HG03095 (cell line): ENCODE measurements around the gene CLASP1.
A peak's percentile ranks its signal among the peaks of the same experiment; 100 is the strongest.
"Not testable (repeated sequence)": the region's sequence is repeated elsewhere in the genome, so short reads cannot be mapped to it uniquely, and the experiment has no call there.

Experiments used
- ATAC-seq: cut with Tn5 transposase; IDR thresholded peaks from one replicate; pipeline ENCODE4 v1.9.1; 2021; ENCODE audit warnings: moderate library complexity; ENCODE audit not compliant: unreplicated experiment

The CLASP1 gene

GRCh38 chr2:121649149-121649595 lies at the start of gene CLASP1:
TSS of gene CLASP1 (minus strand) at chr2:121649462. CDS start at chr2:121605895, 43,567 bp downstream.
- ATAC-seq, result peak; percentile 32

DNA sequence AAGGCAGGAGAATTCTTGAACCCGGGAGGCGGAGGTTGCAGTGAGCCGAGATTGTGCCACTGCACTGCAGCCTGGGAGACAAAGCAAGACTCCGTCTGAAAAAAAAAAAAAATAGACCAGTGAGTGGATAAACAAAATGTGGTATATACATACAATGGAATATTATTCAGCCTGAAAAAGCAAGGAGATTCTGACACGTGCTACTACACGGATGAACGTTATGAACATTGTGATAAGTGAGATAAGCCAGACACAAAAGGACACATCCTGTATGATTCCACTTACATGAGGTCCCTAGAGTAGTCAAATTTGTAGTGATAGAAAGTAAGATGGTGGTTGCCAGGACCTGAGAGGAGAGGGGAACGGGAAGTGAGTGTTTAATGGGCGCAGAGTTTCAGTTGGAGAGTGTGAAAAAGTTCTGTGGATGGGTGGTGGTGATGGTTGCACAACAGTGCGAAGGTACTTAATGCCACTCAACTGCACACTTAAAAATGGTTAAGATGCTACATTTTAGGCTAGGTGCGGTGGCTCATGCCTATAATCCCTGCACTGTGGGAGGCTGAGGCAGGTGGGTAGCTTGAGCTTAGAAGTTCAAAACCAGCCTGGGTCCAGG lies 49.2 kb upstream of the CLASP1 start:
- ATAC-seq, result no peak

GRCh38 chr2:121697108-121697631 lies 47.9 kb upstream of the CLASP1 start:
- no peak for ATAC-seq

- no peak for ATAC-seq
These were observed 47.2 kb upstream of the CLASP1 start for GRCh38 chr2:121696410-121696930.

DNA sequence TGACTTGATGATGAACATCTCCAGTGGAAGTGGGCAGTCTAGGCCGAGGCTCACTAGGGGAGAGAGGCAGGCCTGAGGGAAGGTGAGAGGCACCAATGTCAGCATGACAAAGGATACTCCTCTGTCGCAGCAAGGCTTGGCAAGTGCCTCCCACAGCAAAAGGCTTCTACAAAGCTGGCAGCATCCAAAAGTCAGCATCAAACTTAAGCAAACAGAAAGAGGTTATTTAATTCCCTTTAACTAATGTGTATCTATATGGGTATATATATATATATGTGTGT lies 45.8 kb upstream of the CLASP1 start:
- no peak for ATAC-seq

DNA sequence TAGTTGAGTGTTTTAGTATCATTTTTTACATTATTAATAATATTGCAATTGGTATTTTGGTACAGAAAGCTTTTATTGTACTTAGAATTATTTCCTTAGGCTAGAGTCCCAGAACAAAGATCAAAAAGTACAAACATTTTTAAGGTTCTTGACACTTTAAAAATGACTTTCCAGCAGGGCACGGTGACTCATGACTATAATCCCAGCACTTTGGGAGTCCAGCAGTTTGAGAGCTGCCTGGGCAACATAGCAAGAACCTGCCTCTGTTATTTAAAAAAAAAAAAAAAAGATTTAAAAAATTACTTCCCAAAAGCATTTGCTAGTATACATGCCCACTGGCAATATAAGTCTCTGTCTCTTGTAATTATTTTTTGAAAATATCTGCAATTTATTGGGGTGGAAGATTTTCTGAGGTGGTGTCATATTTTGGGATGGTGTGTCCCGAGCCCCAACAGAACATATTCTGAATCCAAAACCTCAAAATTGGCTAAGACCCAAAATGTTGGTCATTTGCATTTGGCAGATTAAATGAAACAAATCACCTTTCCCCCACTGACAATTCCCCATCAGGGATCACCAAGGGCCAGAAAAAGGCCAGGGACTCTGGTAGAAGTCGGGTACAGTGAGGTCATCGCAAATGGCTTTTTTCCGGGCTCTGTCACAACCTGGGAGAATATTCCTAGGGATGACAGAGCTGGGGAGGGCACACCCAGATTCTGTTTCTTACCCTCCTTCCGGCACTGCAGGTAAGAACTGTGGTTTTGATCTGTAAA lies 45.3 kb upstream of the CLASP1 start:
- ATAC-seq, result no peak

DNA sequence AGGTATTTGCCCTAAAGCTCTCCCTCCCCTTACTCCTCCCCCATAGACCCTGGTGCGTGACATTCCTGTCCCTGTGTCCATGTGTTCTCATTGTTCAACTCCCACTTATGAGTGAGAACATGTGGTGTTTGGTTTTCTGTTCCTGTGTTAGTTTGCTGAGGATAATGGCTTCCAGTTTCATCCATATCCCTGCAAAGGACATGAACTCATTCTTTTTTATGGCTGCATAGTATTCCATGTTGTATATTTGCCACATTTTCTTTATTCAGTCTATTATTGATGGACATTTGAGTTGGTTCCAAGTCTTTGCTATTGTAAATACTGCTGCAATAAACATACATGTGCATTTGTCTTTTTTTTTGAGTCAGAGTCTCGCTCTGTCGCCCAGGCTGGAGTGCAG lies 41.3 kb upstream of the CLASP1 start:
- not testable (repeated sequence) for ATAC-seq

- ATAC-seq, result no peak
These were observed 40.8 kb upstream of the CLASP1 start for GRCh38 chr2:121690095-121690494.

- no peak for ATAC-seq
These were observed 40.1 kb upstream of the CLASP1 start for GRCh38 chr2:121689356-121689755.

GRCh38 chr2:121688820-121689219 lies 39.6 kb upstream of the CLASP1 start:
- ATAC-seq, result no peak

- no peak for ATAC-seq
These were observed 37.6 kb upstream of the CLASP1 start for GRCh38 chr2:121686902-121687301.

DNA sequence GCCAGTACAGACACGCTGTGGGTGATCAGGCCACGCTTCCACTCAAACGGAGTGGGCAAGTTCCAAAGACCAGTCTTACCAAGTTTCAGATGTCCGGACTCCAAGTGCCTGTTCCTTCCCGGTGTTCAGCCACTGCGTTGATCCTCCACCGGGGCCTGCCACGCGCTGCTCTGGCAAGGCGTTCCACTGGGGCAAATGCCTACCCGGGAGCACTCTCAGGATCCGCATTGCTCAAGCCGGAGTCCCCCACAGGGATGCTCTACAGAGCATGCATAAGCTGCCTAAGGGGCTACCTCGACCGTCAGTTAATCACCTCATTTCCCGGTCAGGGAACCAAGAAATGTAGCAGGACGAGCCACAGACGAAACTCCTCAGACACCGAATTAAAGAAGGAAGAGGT lies 37.0 kb upstream of the CLASP1 start:
- ATAC-seq, result no peak

- no peak for ATAC-seq
These were observed 33.4 kb upstream of the CLASP1 start for GRCh38 chr2:121682396-121683298.

- no peak for ATAC-seq
These were observed 28.6 kb upstream of the CLASP1 start for GRCh38 chr2:121677855-121678254.

DNA sequence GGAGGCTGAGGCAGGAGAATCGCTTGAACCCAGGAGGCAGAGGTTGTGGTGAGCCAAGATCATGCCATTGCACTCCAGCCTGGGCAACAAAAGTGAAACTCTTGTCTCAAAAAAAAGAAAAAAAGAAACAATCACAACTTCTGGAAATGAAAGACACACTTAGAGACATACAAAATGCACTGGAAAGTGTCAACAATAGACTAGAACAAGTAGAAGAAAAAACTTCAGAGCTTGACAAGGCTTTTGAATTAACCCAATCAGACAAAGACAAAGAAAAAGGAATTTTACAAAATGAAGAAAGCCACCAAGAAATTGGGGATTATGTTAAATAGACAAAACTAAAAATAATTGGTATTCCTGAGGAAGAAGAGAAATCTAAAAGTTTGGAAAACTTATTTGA lies 22.4 kb upstream of the CLASP1 start:
- not testable (repeated sequence) for ATAC-seq

DNA sequence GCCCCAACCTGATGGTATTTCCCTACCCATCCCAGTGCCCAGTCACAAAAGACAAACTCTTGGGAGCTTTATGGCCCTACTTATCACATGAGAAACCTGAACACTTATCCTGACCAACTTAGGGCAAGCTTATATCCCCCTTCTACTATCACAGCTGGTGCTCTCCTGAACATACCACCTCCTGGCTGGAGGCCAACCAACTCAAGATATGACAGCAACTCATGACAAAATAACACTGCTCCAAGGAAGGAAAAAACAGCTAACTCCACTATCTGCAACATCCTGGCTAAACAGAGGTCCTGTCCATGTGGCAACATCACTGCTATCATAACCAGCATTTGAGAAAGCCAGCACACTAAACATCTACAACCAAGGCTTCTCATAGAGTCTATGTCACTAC lies 20.9 kb upstream of the CLASP1 start:
- no peak for ATAC-seq

DNA sequence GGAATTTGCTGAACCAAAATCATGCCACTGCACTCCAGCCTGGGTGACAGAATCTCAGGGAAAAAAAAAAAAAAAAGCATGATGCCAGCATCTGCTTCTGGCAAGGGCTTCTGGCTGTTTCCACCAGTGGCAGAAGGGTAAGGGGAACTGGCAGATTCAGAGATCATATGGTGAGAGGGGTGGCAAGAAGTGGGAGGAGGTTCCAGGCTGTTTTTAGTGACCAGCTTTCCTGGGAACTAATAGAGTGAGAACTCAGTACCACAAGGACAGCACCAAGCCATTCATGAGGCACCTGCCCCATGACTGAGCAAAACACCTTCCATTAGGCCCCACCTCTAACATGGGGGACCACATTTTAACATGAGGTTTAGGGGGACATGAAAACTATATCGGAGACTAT lies 18.4 kb upstream of the CLASP1 start:
- no peak for ATAC-seq

DNA sequence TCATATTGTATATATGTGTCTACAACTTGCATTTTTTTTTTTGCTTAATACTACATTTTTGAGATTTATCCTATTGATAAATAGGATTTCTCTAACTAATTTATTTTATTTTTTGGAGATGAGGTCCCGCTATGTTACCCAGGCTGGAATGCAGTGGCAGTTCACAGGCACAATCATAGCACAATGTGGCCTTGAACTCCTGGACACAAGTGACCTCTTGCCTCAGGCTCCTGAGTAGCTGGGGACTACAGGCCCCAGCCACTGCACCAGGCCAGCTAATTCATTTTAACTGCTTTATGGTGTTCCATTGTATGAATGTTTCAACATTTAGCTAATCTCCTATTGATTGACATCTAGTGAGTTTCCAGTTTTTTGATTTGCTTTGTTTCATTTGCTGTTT lies 16.8 kb upstream of the CLASP1 start:
- ATAC-seq, result no peak

GRCh38 chr2:121665504-121665903 lies 16.2 kb upstream of the CLASP1 start:
- no peak for ATAC-seq

DNA sequence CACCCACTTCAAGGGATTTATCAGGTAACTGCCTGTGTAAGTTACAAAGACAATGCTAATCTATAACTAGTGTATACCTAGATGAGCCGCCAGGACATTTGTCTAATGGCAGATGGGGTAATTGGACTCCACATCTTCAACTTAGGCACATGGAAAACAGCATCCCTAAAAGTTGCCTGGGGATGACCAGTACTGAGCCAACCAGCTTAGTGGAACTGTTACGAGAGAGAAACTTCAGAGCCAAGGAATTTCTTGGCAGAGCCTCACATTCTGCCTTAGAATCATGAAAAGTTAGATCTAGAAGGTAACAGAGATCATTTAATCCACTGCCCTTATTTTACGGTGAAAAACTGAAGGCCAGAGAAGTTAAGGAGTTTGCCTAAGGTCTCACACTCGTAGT lies 15.5 kb upstream of the CLASP1 start:
- no peak for ATAC-seq

DNA sequence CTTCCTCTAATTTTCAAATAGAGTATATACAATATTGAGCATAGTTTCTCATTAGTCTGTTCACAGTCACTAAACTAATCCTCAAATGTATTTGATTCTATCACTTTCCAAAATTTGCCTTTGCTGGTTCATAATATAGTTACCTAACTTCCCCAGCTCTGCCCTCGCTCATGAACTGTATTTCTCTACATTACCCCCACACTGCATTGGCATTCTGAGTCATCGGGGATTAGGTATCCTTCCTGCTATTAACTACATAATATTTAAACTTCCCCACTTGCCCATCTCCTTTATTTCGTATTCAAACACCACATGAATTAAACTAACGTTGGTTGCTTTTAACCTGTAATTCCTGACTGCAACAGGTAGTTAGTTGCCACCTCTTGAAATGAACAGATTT lies 14.8 kb upstream of the CLASP1 start:
- ATAC-seq, result no peak
